K562 (cell line): ENCODE data around the gene RANBP6. TPM values are rescaled to one million over a fixed set of nuclear protein-coding genes. Genes with fewer than 3 reads are reported as not detected.

ENCODE experiments used
- ATAC-seq: fragments of 200-7000 bp; cut with Tn5 transposase; 3 replicates; pipeline ENCODE4 v1.9.1; 2020; ENCODE audit warnings: moderate library complexity
- BruUV-seq: library from RNA; stranded (reverse); fragments of 400-500 nt; replicated peaks from 2 replicates; lab custom pipeline; 2021; lab: Mats Ljungman, UMichigan
- CTCF ChIA-PET: fragments of 300-600 bp; formaldehyde crosslinking; extraction: SDS; loops from one replicate; lab custom pipeline; 2021; ENCODE audit warnings: low intra/inter-chr PET ratio; lab: Yijun Ruan, JAX
- POLR2A ChIA-PET: fragments of 300-600, 350-650 bp; sonication (Branson Sonifier 250); formaldehyde crosslinking; extraction: SDS; loops from one replicate; lab custom pipeline; 2021; ENCODE audit warnings: antibody characterized with exemption, inconsistent platforms; lab: Yijun Ruan, JAX
- DNase-seq, 4 experiments: peaks; one replicate each; pipeline versions ENCODE4 v3.0.0 to v3.0.0-alpha.2; 2011 to 2018; ENCODE audit warnings: low spot score in 3 of 4, mixed read lengths in 3 of 4; ENCODE audit errors: extremely low read depth in 1 of 4
- FAIRE-seq: peaks from 2 replicates; lab custom pipeline; 2011; peaks lifted over from hg19 to GRCh38; lab: Jason Lieb, UNC
- H2AFZ ChIP-seq: 2 replicates; pipeline ENCODE4 v1.6.0; 2011; ENCODE audit warnings: low read depth, low read length, control low read depth, inconsistent platforms
- H3K27ac ChIP-seq: fragments of 200-600 bp; 3 replicates; pipeline ENCODE4 v1.8.0; 2011; ENCODE audit warnings: low read depth, mild to moderate bottlenecking, control low read depth, inconsistent platforms, low read length, moderate library complexity, mixed read lengths; ENCODE audit errors: extremely low read depth
- H3K27me3 ChIP-seq, 2 experiments: fragments of 300-600 bp in 1 of 2; 2 replicates in 1 of 2; 3 replicates in 1 of 2; pipeline versions ENCODE4 v1.6.0 to v1.8.0; 2011; ENCODE audit warnings: inconsistent platforms in 2 of 2, low read length in 2 of 2, mild to moderate bottlenecking in 1 of 2, mixed read lengths in 1 of 2, moderate library complexity in 1 of 2; ENCODE audit not compliant: control insufficient read depth in 2 of 2, insufficient read depth in 2 of 2
- H3K36me3 ChIP-seq: fragments of 300-600 bp; 3 replicates; pipeline ENCODE4 v1.8.0; 2011; ENCODE audit warnings: mild to moderate bottlenecking, low read length, inconsistent platforms; ENCODE audit not compliant: control insufficient read depth, insufficient read depth
- H3K4me1 ChIP-seq, 2 experiments: fragments of 200-600 bp in 1 of 2; replicated peaks in 1 of 2; 2 replicates in 1 of 2; 3 replicates in 1 of 2; pipeline versions ENCODE4 v1.5.1 to v1.8.0; 2011; ENCODE audit warnings: inconsistent platforms in 2 of 2, low read length in 2 of 2, mild to moderate bottlenecking in 1 of 2, mixed read lengths in 1 of 2, moderate library complexity in 1 of 2; ENCODE audit not compliant: control insufficient read depth in 2 of 2, insufficient read depth in 2 of 2
- H3K4me2 ChIP-seq: 2 replicates; pipeline ENCODE4 v1.6.1; 2011; ENCODE audit warnings: low read length, control low read depth, inconsistent platforms, mixed read lengths; ENCODE audit not compliant: insufficient read depth
- H3K4me3 ChIP-seq: fragments of 200-600 bp; sonication (generic), shearing (Covaris generic); 2 replicates; pipeline ENCODE4 v1.5.1; 2016; ENCODE audit warnings: control low read depth, inconsistent platforms
- H3K79me2 ChIP-seq: fragments of 200-600 bp; 3 replicates; pipeline ENCODE4 v1.8.0; 2011; ENCODE audit warnings: low read length, inconsistent platforms; ENCODE audit not compliant: control insufficient read depth, insufficient read depth
- H3K9ac ChIP-seq, 2 experiments: 2 replicates each; pipeline versions ENCODE4 v1.6.0 to v1.6.1; 2011; ENCODE audit warnings: low read depth in 2 of 2, low read length in 2 of 2, control low read depth in 1 of 2, inconsistent platforms in 1 of 2, mild to moderate bottlenecking in 1 of 2, mixed read lengths in 1 of 2; ENCODE audit not compliant: insufficient read depth in 1 of 2
- H3K9me1 ChIP-seq: one replicate; pipeline ENCODE4 v1.6.0; 2011; ENCODE audit warnings: inconsistent platforms, mild to moderate bottlenecking, low read length, moderate library complexity; ENCODE audit not compliant: control insufficient read depth, insufficient read depth
- H3K9me3 ChIP-seq: replicated peaks from 2 replicates; pipeline ENCODE4 v1.5.1; 2011; ENCODE audit warnings: low read depth, low read length, inconsistent platforms; ENCODE audit not compliant: control insufficient read depth, insufficient read depth
- H4K20me1 ChIP-seq: replicated peaks from 2 replicates; pipeline ENCODE4 v1.6.1; 2011; ENCODE audit warnings: low read length, inconsistent platforms, mixed read lengths; ENCODE audit not compliant: control insufficient read depth, insufficient read depth
- ASH1L ChIP-seq: fragments of 450-650 bp; IDR thresholded peaks from 2 replicates; pipeline ENCODE4 v1.6.1; 2018; ENCODE audit warnings: borderline replicate concordance, mild to moderate bottlenecking, low read depth; ENCODE audit not compliant: partially characterized antibody
- ATF7 ChIP-seq: fragments of 450-650 bp; IDR thresholded peaks from 2 replicates; pipeline ENCODE4 v1.7.1; 2014; ENCODE audit warnings: mild to moderate bottlenecking, moderate library complexity
- BCOR ChIP-seq: fragments of 450-650 bp; IDR thresholded peaks from 2 replicates; pipeline ENCODE4 v1.6.1; 2016
- C11orf30 ChIP-seq: fragments of 450-650 bp; IDR thresholded peaks from 2 replicates; pipeline ENCODE4 v1.6.1; 2016; ENCODE audit warnings: low read depth, mild to moderate bottlenecking
- CREM ChIP-seq: IDR thresholded peaks from 2 replicates; pipeline ENCODE4 v1.6.1; 2014; ENCODE audit warnings: antibody characterized with exemption, low read depth
- CTCFL ChIP-seq: IDR thresholded peaks from 2 replicates; pipeline ENCODE4 v1.6.1; 2011; ENCODE audit warnings: borderline replicate concordance, low read depth, mild to moderate bottlenecking, moderate library complexity, low read length; ENCODE audit not compliant: insufficient read depth, poor library complexity, severe bottlenecking
- HDAC1 ChIP-seq, 2 experiments: fragments of 450-650 bp; IDR thresholded peaks; 2 replicates each; pipeline ENCODE4 v1.6.1; 2016 to 2017; ENCODE audit warnings: inconsistent platforms in 1 of 2, mild to moderate bottlenecking in 1 of 2, moderate library complexity in 1 of 2
- JUND ChIP-seq, 2 experiments: IDR thresholded peaks; 2 replicates in 1 of 2; 3 replicates in 1 of 2; pipeline ENCODE4 v1.6.1; 2011; ENCODE audit warnings: borderline replicate concordance in 2 of 2, low read depth in 2 of 2, low read length in 2 of 2, improper control_type of control experiment in 1 of 2, missing biosample characterization in 1 of 2, missing genetic modification characterization in 1 of 2, missing genetic modification reagents in 1 of 2
- MBD2 ChIP-seq: sonication (generic); IDR thresholded peaks from 2 replicates; pipeline ENCODE4 v1.6.1; 2016; ENCODE audit warnings: low read depth, borderline replicate concordance
- MEIS2 ChIP-seq: fragments of 450-650 bp; IDR thresholded peaks from 2 replicates; pipeline ENCODE4 v1.6.1; 2014; ENCODE audit warnings: mild to moderate bottlenecking; ENCODE audit not compliant: partially characterized antibody
- NCOA6 ChIP-seq: fragments of 450-650 bp; IDR thresholded peaks from 2 replicates; pipeline ENCODE4 v1.6.1; 2017; ENCODE audit warnings: mild to moderate bottlenecking
- NRF1 ChIP-seq, 2 experiments: fragments of 450-650 bp; IDR thresholded peaks in 1 of 2; conservative IDR thresholded peaks in 1 of 2; 2 replicates each; pipeline ENCODE4 v1.6.1; 2014; ENCODE audit warnings: mild to moderate bottlenecking in 2 of 2
- POLR2H ChIP-seq: IDR thresholded peaks from 2 replicates; pipeline ENCODE4 v1.6.1; 2016; ENCODE audit warnings: missing genetic modification characterization, low read depth, mild to moderate bottlenecking, control low read depth, missing compliant biosample characterization, moderate library complexity
- TAF1 ChIP-seq: IDR thresholded peaks from 2 replicates; pipeline ENCODE4 v1.6.1; 2011; ENCODE audit warnings: mild to moderate bottlenecking, low read length, moderate library complexity; ENCODE audit not compliant: insufficient read depth, control insufficient read depth, severe bottlenecking; ENCODE audit errors: extremely low read depth
- TAF9B ChIP-seq: fragments of 450-650 bp; IDR thresholded peaks from 2 replicates; pipeline ENCODE4 v1.6.1; 2018; ENCODE audit warnings: mild to moderate bottlenecking; ENCODE audit not compliant: partially characterized antibody
- ZNF584 ChIP-seq: fragments of 200-800 bp; sonication (Bioruptor generic); IDR thresholded peaks from 2 replicates; pipeline ENCODE4 v1.6.1; 2016; ENCODE audit warnings: low read depth, mild to moderate bottlenecking, missing genetic modification characterization, missing compliant biosample characterization
- ZNF696 ChIP-seq: fragments of 250-450 bp; sonication (Bioruptor Pico); conservative IDR thresholded peaks from 2 replicates; pipeline ENCODE4 v1.4.0; 2020; ENCODE audit warnings: mild to moderate bottlenecking, moderate library complexity
- WGBS: fragments of 100-300 bp; shearing (Covaris generic); methylation state at CpG from one replicate; pipeline ENCODE4 v1.1.6; 2016; ENCODE audit warnings: low coverage, mixed read lengths; ENCODE audit not compliant: insufficient coverage; ENCODE audit errors: missing lambda C conversion rate; 5-methylcytosine and 5-hydroxymethylcytosine counted together
- in situ Hi-C: fragments of 300-500 bp; cut with MboI; formaldehyde crosslinking; loops from 4 replicates; pipeline ENCODE4 v1.15.0; 2018; ENCODE audit warnings: inconsistent platforms, mixed read lengths
- intact Hi-C: fragments of 100-400 bp; cut with micrococcal nuclease; formaldehyde crosslinking; loops from 2 replicates; pipeline ENCODE4 v1.14.2; 2022
- polyA plus RNA-seq, 8 experiments: library from polyadenylated mRNA; depleted of rRNA in 4 of 8; stranded (reverse) in 5 of 8; unstranded in 3 of 8; fragments of >200 nt; fragmentation: Nextera tagmentation in 2 of 8; fragmentation: Illumina TruSeq in 1 of 8; extraction: Ambion mirVana in 2 of 8; extraction: Trizol in 1 of 8; gene quantifications; 2 replicates each; pipeline versions ENCODE4 v1.2.1 to v1.2.3, GENCODE V29; 2011 to 2014; ENCODE audit warnings: inconsistent platforms in 1 of 8, missing spikeins in 1 of 8
- total RNA-seq, 7 experiments: library from RNA; depleted of rRNA in 6 of 7; stranded (reverse); fragments of >200 nt in 6 of 7; fragmentation: Illumina TruSeq in 2 of 7; extraction: Trizol in 2 of 7; gene quantifications; 2 replicates each; pipeline versions ENCODE4 v1.2.1 to v1.2.3, GENCODE V29; 2011 to 2021; ENCODE audit warnings: low replicate concordance in 1 of 7

The RANBP6 gene
- total and polyA plus RNA-seq, 9 of the 15 experiments (the other 6 are each of a cell fraction or from before 2014, with no cell fraction given), result 10.4 to 19.9 (median 11.5) TPM

GRCh38 chr9:6014670-6015270 is 654 bp downstream of the RANBP6 start (continued):
- no peak for TF ChIP-seq CTCFL
- TF ChIP-seq BCOR, result no peak
- TF ChIP-seq ASH1L, result no peak
- no peak for TF ChIP-seq NRF1 (conservative IDR thresholded peaks at IDR 0.05 in 1 of 2, IDR thresholded peaks at IDR 0.05 in 1 of 2)
- TF ChIP-seq ZNF696 (CRISPR knock-in tag), result no peak
- TF ChIP-seq, all 486 proteins: peak for 10

GRCh38 chr9:6008169-6008979 is 7.0 kb downstream of the RANBP6 start:
- Histone ChIP-seq H3K36me3 (peaks cover 27% of the 10 kb centered on the region; the same call in 2 of the 3 replicates), H3K27ac (peak overlapping the region; percentile 84), H3K4me1 (peaks cover 7 to 17% of the 10 kb centered on the region in 2 experiments; a peak in 3 of 5 replicates), H3K9me1 (no peaks in the 10 kb centered on the region), H4K20me1 (peaks cover 12% of the 10 kb centered on the region; the same call in 1 of the 2 replicates), H3K4me2 (peak overlapping the region; percentile 84), H2AFZ (peak overlapping the region; percentile 91), H3K27me3 (no peaks in the 10 kb centered on the region), H3K9me3 (no peaks in the 10 kb centered on the region), H3K79me2 (peaks cover 75% of the 10 kb centered on the region), H3K4me3 (peak overlapping the region; percentile 80), H3K9ac (peak overlapping the region; percentile 79 to 92)
- FAIRE-seq, result peak; percentile 94
- intact Hi-C loops, result loop anchor here (5.0 kb wide), 1 partner anchor 381 kb away; the partner anchor contains the start of gene RIC1
- CTCF ChIA-PET, result interaction anchor here (0.6 kb wide), 1 partner anchor 123 kb away, joined by 3 read pairs; no protein-coding TSS in a partner anchor
- in situ Hi-C loops, result no loop called here
- WGBS, result under 1% methylated on average over 14 of the region's 40 CpGs
- peak; percentile 73 for ATAC-seq
- TSS peak; percentile 73 for BruUV-seq
- DNase-seq, result peak; percentile 87 to 96 (median 89)
- POLR2A ChIA-PET, result interaction anchor here (0.8 to 1.1 kb wide), 2 partner anchors 15 to 21 kb away, joined by 3 to 4 read pairs; no protein-coding TSS in a partner anchor
- TF ChIP-seq JUND (IDR thresholded peaks at IDR 0.05; ENCODE audit: borderline replicate concordance, low read depth, low read length) (peak; percentile 20; the same call in 1 of the 2 replicates), JUND (tag; IDR thresholded peaks at IDR 0.05; ENCODE audit: borderline replicate concordance, low read depth, low read length) (no peak), MEIS2 (peak; percentile 49), NCOA6 (no peak), POLR2H (peak; percentile 59), TAF1 (peak; percentile 65), HDAC1 (IDR thresholded peaks at IDR 0.05) (peak in 1 of 2 experiments; percentile 53; a peak in 2 of 4 replicates), C11orf30 (peak; percentile 56), ZNF584 (no peak), ATF7 (peak; percentile 79; the same call in 1 of the 2 replicates), MBD2 (0 out of 2 replicates have a peak, but pooled peaks have one; percentile 27), TAF9B (peak; percentile 41), CREM (peak; percentile 96)
